Heart right ventricle (tissue), 16 donors: ENCODE results near the gene TNS1. TPM values are rescaled to one million over a fixed set of nuclear protein-coding genes. Genes with fewer than 3 reads are reported as not detected.

Experiments
- ATAC-seq, 8 donors: fragments of 200-7000 bp; cut with Tn5 transposase; one replicate each; pipeline ENCODE4 v1.9.1; 2020; ENCODE audit warnings: mild to moderate bottlenecking in 8 of 8, moderate library complexity in 8 of 8, moderate number of reproducible peaks in 1 of 8
- DNase-seq, 2 donors: peaks; one replicate each; pipeline ENCODE4 v3.0.0-alpha.2; 2020
- H3K27ac ChIP-seq, 10 donors: fragments of 200-600 bp; sonication (generic) in 2 of 10; one replicate each; pipeline versions ENCODE4 v1.5.0 to v1.8.0; 2020 to 2022; ENCODE audit warnings: mild to moderate bottlenecking in 3 of 10
- H3K27me3 ChIP-seq, 7 donors: fragments of 200-600 bp; one replicate each; pipeline ENCODE4 v1.8.0; 2021 to 2022; ENCODE audit warnings: mild to moderate bottlenecking in 2 of 7
- H3K36me3 ChIP-seq, 9 donors: fragments of 200-600 bp; sonication (generic) in 1 of 9; one replicate each; pipeline versions ENCODE4 v1.5.0 to v1.8.0; 2020 to 2022; ENCODE audit warnings: mild to moderate bottlenecking in 2 of 9
- H3K4me1 ChIP-seq, 9 donors: fragments of 200-600 bp; sonication (generic) in 1 of 9; one replicate each; pipeline versions ENCODE4 v1.5.0 to v1.8.0; 2020 to 2022; ENCODE audit warnings: mild to moderate bottlenecking in 4 of 9
- H3K4me3 ChIP-seq, 10 donors: fragments of 200-600 bp; sonication (generic) in 2 of 10; one replicate each; pipeline versions ENCODE4 v1.5.0 to v1.8.0; 2020 to 2022; ENCODE audit warnings: mild to moderate bottlenecking in 7 of 10, moderate library complexity in 2 of 10
- H3K9me3 ChIP-seq, 11 donors: fragments of 200-600 bp in 10 of 11; sonication (generic) in 2 of 11; one replicate each; pipeline versions ENCODE4 v1.5.0 to v1.8.0; 2013 to 2022; ENCODE audit warnings: mild to moderate bottlenecking in 2 of 11, control low read depth in 1 of 11, moderate library complexity in 1 of 11
- CTCF ChIP-seq, 9 donors: fragments of 200-600 bp; sonication (generic) in 2 of 9; IDR thresholded peaks; one replicate each; pipeline versions ENCODE4 v1.5.0 to v1.8.0; 2021 to 2022; ENCODE audit warnings: antibody characterized with exemption in 9 of 9, mild to moderate bottlenecking in 5 of 9, moderate library complexity in 1 of 9
- WGBS, 2 donors: extraction: QIAGEN DNeasy Blood & Tissue Kit; methylation state at CpG; one replicate each; pipeline ENCODE4 v1.1.7; 2013; ENCODE audit warnings: inconsistent platforms in 1 of 2; 5-methylcytosine and 5-hydroxymethylcytosine counted together
- intact Hi-C, 10 donors: fragments of 100-400 bp; cut with DNase I; formaldehyde crosslinking; loops; one replicate each; pipeline versions ENCODE4 v1.11.1 to v1.14.2; 2022
- polyA plus RNA-seq, 2 donors: library from polyadenylated mRNA; stranded (reverse); fragments of 200-250 nt; gene quantifications; one replicate each; pipeline ENCODE4 v1.2.3, GENCODE V29; 2013
- total RNA-seq, 10 donors: library from RNA; stranded (reverse); fragmentation: NEBNext Ultra II Directional in 3 of 10; extraction: Animal tissue kit (Norgen Biotek cat#: 25700) in 3 of 10; gene quantifications; one replicate each; pipeline versions ENCODE4 v1.2.1 to v1.2.4, GENCODE V29; 2021 to 2023
- donor health status: Arrhythmogenic right ventricular cardiomyopathy.
- donor health status: ischemic (EF 13 %, LVEDD 7.1; RV severe dilation, severe dysfunction).
- donor health status: healthy with polysubstance abuse.
- donor health status: DM: no; HTN: yes; CAD: no.
- donor health status: DM: no; HTN: no; CAD: no.
- donor health status: ischemic (EF 25% LVEDD 6.9; RV normal size, moderate dysfunction).
- donor health status: ischemic (EF 25% LVEDD 5.7; RV mildly dilated, moderate dysfunction).
- donor health status: healthy.
- donor health status: DM: yes; HTN: yes; CAD: no.
- donor health status: Ischemic cardiomyopathy.
- donor health status: ischemic (EF 35%, LVEDD 5.7; RV mildly dilated, moderate dysfunction).
- donor health status: nonischemic (EF 11% LVEDD 7.7; RV severe dilation, severe dysfunction).
- donor health status: DM: yes; HTN: yes; CAD: no.
- donor health status: PGD.
- donor health status: ischemic (EF 29% LVEDD 5.4; RV normal size, mild dysfunction).
- donor health status: nonischemic (EF 23%, LVEDD 6.1; RV moderate dilation, normal function).

Gene TNS1
- total and polyA plus RNA-seq, 12 donors = 64.6 to 844 (median 731) TPM

GRCh38 chr2:217969588-217969987, 33.2 kb downstream of the TNS1 start:
- H3K4me1 ChIP-seq = peaks cover 17 to 58% (median 45%) of the 10 kb centered on the region in 9 donors
- ATAC-seq = no peak
- no peak for TF ChIP-seq CTCF (IDR thresholded peaks at IDR 0.05)
- H3K27me3 ChIP-seq = no peaks in the 10 kb centered on the region
- no peak overlapping the region for H3K4me3 ChIP-seq
- no peak for DNase-seq
- 92 to 94% methylated on average over 1 of the region's 1 CpG for WGBS, 2 donors
- intact Hi-C loops = no loop called here
- no peak overlapping the region for H3K27ac ChIP-seq
- no peaks in the 10 kb centered on the region for H3K36me3 ChIP-seq
- H3K9me3 ChIP-seq = no peaks in the 10 kb centered on the region

- TF ChIP-seq CTCF (IDR thresholded peaks at IDR 0.05) = no peak
- Histone ChIP-seq H3K27ac (peak overlapping the region in 1 of 10 donors; percentile 2), H3K27me3 (no peaks in the 10 kb centered on the region), H3K4me1 (peaks cover 23 to 58% (median 50%) of the 10 kb centered on the region in 9 donors), H3K9me3 (no peaks in the 10 kb centered on the region), H3K36me3 (no peaks in the 10 kb centered on the region), H3K4me3 (no peak overlapping the region)
- ATAC-seq (no peak), DNase-seq (no peak)
- 27 to 45% methylated on average over 1 of the region's 1 CpG for WGBS, 2 donors
- intact Hi-C loops = no loop called here
Measured at GRCh38 chr2:217968023-217968422, 34.8 kb downstream of the TNS1 start.

- no peaks in the 10 kb centered on the region for H3K27me3 ChIP-seq
- intact Hi-C loops = no loop called here
- H3K9me3 ChIP-seq = no peaks in the 10 kb centered on the region
- peaks cover 19 to 56% (median 42%) of the 10 kb centered on the region in 9 donors for H3K4me1 ChIP-seq
- H3K4me3 ChIP-seq = no peak overlapping the region
- no peak for DNase-seq
- peak in 5 of 8 donors; percentile 4 to 60 (median 14) for ATAC-seq
- H3K36me3 ChIP-seq = no peaks in the 10 kb centered on the region
- TF ChIP-seq CTCF (IDR thresholded peaks at IDR 0.05) = no peak
- 74% methylated on average over 10 of the region's 10 CpGs for whole genome bisulfite sequencing, 2 donors
- peak overlapping the region in 6 of 10 donors; percentile 6 to 84 (median 24) for H3K27ac ChIP-seq
Measured at GRCh38 chr2:217966423-217967070, 36.2 kb downstream of the TNS1 start.

GRCh38 chr2:217964275-217965161, 38.3 kb downstream of the TNS1 start:
- Histone ChIP-seq H3K27me3 (no peaks in the 10 kb centered on the region), H3K4me3 (peak overlapping the region in 1 of 10 donors; percentile 4), H3K9me3 (no peaks in the 10 kb centered on the region), H3K4me1 (peaks cover 19 to 77% (median 56%) of the 10 kb centered on the region in 9 donors), H3K36me3 (no peaks in the 10 kb centered on the region), H3K27ac (peak overlapping the region in 9 of 10 donors; percentile 49 to 84 (median 77))
- ATAC-seq (peak; percentile 7 to 62 (median 52)), DNase-seq (no peak)
- peak in 1 of 9 donors; percentile 14 for TF ChIP-seq CTCF (IDR thresholded peaks at IDR 0.05)
- intact Hi-C loops = no loop called here
- 35% methylated on average over 21 of the region's 21 CpGs for WGBS, 2 donors
